HEK293T (cell line): Measurements from ENCODE around the gene RNU5D-1.

ENCODE experiments used
- CTCF ChIA-PET: fragments of 350-600 bp; formaldehyde crosslinking; extraction: SDS; loops from one replicate; lab custom pipeline; 2021; ENCODE audit warnings: antibody characterized with exemption, inconsistent platforms; lab: Yijun Ruan, JAX
- POLR2A ChIA-PET: fragments of 350-600 bp; formaldehyde crosslinking; extraction: SDS; loops from one replicate; lab custom pipeline; 2020; ENCODE audit warnings: antibody characterized with exemption, inconsistent platforms; lab: Yijun Ruan, JAX
- DNase-seq: peaks from one replicate; pipeline ENCODE4 v3.0.0; 2012; ENCODE audit warnings: mixed read lengths; ENCODE audit errors: extremely low spot score
- ARNT ChIP-seq: fragments of 450-650 bp; IDR thresholded peaks from 2 replicates; pipeline ENCODE4 v1.6.1; 2017; ENCODE audit warnings: mild to moderate bottlenecking
- BHLHE40 ChIP-seq: fragments of 450-650 bp; IDR thresholded peaks from 2 replicates; pipeline ENCODE4 v1.6.1; 2016; ENCODE audit warnings: mild to moderate bottlenecking, moderate library complexity, borderline replicate concordance
- CTBP1 ChIP-seq: fragments of 450-650 bp; IDR thresholded peaks from 2 replicates; pipeline ENCODE4 v1.6.1; 2016; ENCODE audit warnings: borderline replicate concordance
- ELF4 ChIP-seq: fragments of 450-650 bp; IDR thresholded peaks from 2 replicates; pipeline ENCODE4 v1.6.1; 2017; ENCODE audit warnings: antibody characterized with exemption
- FOXA1 ChIP-seq: fragments of 450-650 bp; IDR thresholded peaks from 2 replicates; pipeline ENCODE4 v1.6.1; 2016; ENCODE audit warnings: mild to moderate bottlenecking
- FOXK2 ChIP-seq: fragments of 450-650 bp; IDR thresholded peaks from 2 replicates; pipeline ENCODE4 v1.6.1; 2016; ENCODE audit warnings: mild to moderate bottlenecking
- FOXM1 ChIP-seq: fragments of 450-650 bp; IDR thresholded peaks from 2 replicates; pipeline ENCODE4 v1.6.1; 2017; ENCODE audit warnings: mild to moderate bottlenecking, borderline replicate concordance
- HDGF ChIP-seq: fragments of 450-650 bp; IDR thresholded peaks from 2 replicates; pipeline ENCODE4 v1.6.1; 2017; ENCODE audit warnings: antibody characterized with exemption, borderline replicate concordance
- L3MBTL2 ChIP-seq: fragments of 450-650 bp; conservative IDR thresholded peaks from 2 replicates; pipeline ENCODE4 v1.6.1; 2016; ENCODE audit warnings: mild to moderate bottlenecking
- LEF1 ChIP-seq: fragments of 450-650 bp; IDR thresholded peaks from 2 replicates; pipeline ENCODE4 v1.6.1; 2017; ENCODE audit warnings: mild to moderate bottlenecking, borderline replicate concordance
- NFRKB ChIP-seq: fragments of 450-650 bp; IDR thresholded peaks from 2 replicates; pipeline ENCODE4 v1.6.1; 2016; ENCODE audit warnings: mild to moderate bottlenecking, moderate library complexity
- SP1 ChIP-seq: fragments of 450-650 bp; IDR thresholded peaks from 2 replicates; pipeline ENCODE4 v1.6.1; 2017
- SUZ12 ChIP-seq: fragments of 450-650 bp; IDR thresholded peaks from 2 replicates; pipeline ENCODE4 v1.6.1; 2016; ENCODE audit warnings: mild to moderate bottlenecking
- TARDBP ChIP-seq: fragments of 450-650 bp; IDR thresholded peaks from 2 replicates; pipeline ENCODE4 v1.6.1; 2016
- ZNF384 ChIP-seq: fragments of 450-650 bp; IDR thresholded peaks from 2 replicates; pipeline ENCODE4 v1.6.1; 2016
- TF ChIP-seq, protein P1 (sequence below): fragments of 450-650 bp; IDR thresholded peaks from 2 replicates; pipeline ENCODE4 v1.6.1; 2016

Gene RNU5D-1

DNA sequence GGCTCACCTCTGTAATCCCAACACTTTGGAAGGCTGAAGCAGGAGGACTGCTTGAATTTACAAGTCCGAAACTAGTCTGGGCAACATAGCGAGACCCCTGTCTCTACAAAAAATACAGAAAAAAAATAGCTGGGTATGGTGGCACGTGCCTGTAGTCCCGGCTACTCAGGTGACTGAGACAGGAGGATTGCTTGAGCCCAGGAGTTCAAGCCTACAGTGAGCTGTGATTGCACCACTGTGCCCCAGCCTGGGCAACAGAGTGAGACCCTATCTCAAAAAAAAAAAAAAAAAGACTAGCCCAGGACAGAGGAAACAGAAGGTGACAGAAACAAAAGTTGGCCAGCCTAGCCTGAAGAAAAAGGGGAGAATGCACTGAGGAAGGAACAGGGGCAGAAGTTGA is 35.3 kb downstream of the RNU5D-1 start:
- TF ChIP-seq L3MBTL2, result no peak
- TF ChIP-seq SUZ12, result no peak
- TF ChIP-seq NFRKB, result no peak
- TF ChIP-seq ZNF384, result no peak
- TF ChIP-seq, protein P1, sequence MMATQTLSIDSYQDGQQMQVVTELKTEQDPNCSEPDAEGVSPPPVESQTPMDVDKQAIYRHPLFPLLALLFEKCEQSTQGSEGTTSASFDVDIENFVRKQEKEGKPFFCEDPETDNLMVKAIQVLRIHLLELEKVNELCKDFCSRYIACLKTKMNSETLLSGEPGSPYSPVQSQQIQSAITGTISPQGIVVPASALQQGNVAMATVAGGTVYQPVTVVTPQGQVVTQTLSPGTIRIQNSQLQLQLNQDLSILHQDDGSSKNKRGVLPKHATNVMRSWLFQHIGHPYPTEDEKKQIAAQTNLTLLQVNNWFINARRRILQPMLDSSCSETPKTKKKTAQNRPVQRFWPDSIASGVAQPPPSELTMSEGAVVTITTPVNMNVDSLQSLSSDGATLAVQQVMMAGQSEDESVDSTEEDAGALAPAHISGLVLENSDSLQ, result no peak
- TF ChIP-seq TARDBP, result no peak
- no peak for TF ChIP-seq FOXK2
- TF ChIP-seq SP1, result no peak
- no peak for TF ChIP-seq HDGF
- TF ChIP-seq ARNT, result no peak
- TF ChIP-seq BHLHE40, result no peak
- TF ChIP-seq LEF1, result no peak
- no peak for DNase-seq
- ChIA-PET CTCF (interaction anchor here (0.9 kb wide), 1 partner anchor 21 kb away, joined by 3 read pairs; no protein-coding TSS in a partner anchor), POLR2A (interaction anchor here (3.1 kb wide), 1 partner anchor 26 kb away, joined by 13 read pairs; no protein-coding TSS in a partner anchor)

DNA sequence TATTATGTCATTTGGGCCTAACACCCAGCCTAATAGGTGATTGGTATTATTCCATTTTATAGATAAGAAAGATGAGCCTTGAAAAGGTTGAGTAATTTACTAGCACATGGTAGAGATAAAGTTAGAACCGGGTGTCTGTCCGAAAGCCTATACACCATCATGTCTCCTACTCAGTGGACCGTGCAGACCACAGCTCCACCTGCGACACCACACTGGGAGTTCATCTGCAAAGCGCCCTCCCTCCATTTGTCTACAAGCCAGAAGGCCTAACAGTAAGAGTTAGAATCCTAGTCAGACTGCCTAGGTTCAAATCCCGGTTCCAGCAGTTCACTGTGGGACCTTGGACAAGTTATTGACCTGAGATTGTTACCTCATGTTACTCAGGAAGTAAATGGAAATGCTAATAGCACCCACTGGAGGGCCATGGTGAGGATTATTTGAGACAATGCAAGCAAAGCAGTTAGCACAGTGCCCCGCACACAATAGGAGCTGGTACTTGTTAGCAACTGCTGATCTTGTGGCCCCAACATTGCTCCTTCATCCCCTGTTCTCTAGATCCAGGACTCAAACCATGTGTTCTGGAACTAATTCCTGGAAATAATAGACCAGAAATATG is 36.0 kb downstream of the RNU5D-1 start:
- CTCF ChIA-PET, result interaction anchor here (0.7 to 0.9 kb wide), 2 partner anchors 22 to 303 kb away, joined by 3 to 6 read pairs; no protein-coding TSS in a partner anchor
- POLR2A ChIA-PET, result no interaction called here
- DNase-seq, result no peak
- TF ChIP-seq ARNT (no peak), TARDBP (no peak), FOXM1 (no peak), LEF1 (no peak), NFRKB (no peak), HDGF (no peak), FOXA1 (no peak), ELF4 (no peak), SUZ12 (no peak), L3MBTL2 (no peak), CTBP1 (no peak), SP1 (no peak), ZNF384 (no peak), BHLHE40 (no peak), FOXK2 (no peak)
- TF ChIP-seq, protein P1, result no peak

DNA sequence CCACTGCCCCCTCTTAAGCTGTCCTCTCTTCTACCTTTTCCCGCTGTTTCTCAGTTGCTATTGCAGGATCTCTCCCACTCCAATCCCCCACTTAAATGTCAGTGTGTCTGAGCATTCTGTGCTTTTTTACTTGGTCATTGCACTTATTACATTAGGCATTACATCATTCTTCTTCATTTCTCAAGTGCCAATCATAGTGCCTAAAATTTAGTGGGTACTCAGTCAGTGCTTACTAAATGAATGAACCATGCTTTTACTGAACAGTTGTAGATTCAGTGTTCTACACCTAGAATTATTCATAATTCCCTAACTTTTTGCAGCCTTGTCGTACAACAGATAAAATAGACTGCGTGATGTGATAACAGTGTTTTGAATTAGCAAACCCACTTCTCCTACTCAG is 37.1 kb downstream of the RNU5D-1 start:
- DNase-seq, result no peak
- CTCF ChIA-PET, result no interaction called here
- TF ChIP-seq NFRKB (no peak), ELF4 (no peak), LEF1 (no peak), L3MBTL2 (no peak)
- TF ChIP-seq, protein P1, result no peak
- POLR2A ChIA-PET, result interaction anchor here (1.9 kb wide), 1 partner anchor 20 kb away, joined by 4 read pairs; the partner anchor contains the start of genes ARMH1 and TMEM53

DNA sequence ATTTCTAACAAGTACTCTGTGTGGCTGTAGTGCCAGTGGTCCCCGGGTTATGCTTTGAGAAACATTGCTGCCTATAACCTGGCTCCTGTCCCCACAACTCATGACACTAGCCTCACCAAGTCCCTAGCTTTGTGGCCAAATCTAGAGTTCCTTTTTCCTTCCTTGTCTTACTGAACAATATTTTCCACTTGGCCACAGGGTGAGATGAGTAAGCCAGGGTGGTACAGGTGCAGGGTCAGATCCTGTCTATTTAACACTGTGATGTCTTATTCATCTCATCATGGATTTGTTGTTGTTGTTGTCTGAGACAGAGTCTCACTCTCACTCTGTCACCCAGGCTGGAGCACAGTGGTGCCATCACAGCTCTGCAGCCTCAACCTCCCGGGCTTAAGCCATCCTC is 37.8 kb downstream of the RNU5D-1 start:
- DNase-seq, result no peak
- TF ChIP-seq ARNT (no peak), ZNF384 (no peak), TARDBP (no peak), LEF1 (no peak), HDGF (no peak), FOXM1 (no peak), SUZ12 (no peak)
- CTCF ChIA-PET, result interaction anchor here (0.5 kb wide), 1 partner anchor 12 kb away, joined by 4 read pairs; no protein-coding TSS in a partner anchor
- POLR2A ChIA-PET, result interaction anchor here (1.9 kb wide), 1 partner anchor 19 kb away, joined by 4 read pairs; the partner anchor contains the start of genes ARMH1 and TMEM53

DNA sequence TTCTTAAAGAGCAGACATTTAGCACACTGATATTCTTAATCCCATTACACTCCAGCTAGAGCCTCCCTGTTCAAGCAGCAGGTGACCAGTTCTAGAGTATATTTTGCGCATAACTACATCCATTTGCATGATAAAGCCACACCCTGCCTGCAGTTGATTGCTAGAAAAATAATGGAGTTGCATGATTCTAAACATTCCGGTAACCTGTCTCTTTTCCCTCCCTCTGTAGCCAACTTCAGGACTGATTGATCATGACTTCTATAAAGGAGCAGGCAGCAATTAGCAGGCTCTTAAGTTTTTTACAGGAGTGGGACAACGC is 41.6 kb downstream of the RNU5D-1 start:
- DNase-seq, result no peak
- ChIA-PET CTCF (no interaction called here), POLR2A (interaction anchor here (0.8 to 1.1 kb wide), 3 partner anchors 15 to 603 kb away, joined by 3 to 8 read pairs (median 3); partner anchors contain the start of genes ARMH1 and TMEM53)
- TF ChIP-seq FOXA1, result no peak
- no peak for TF ChIP-seq FOXK2
- no peak for TF ChIP-seq TARDBP

DNA sequence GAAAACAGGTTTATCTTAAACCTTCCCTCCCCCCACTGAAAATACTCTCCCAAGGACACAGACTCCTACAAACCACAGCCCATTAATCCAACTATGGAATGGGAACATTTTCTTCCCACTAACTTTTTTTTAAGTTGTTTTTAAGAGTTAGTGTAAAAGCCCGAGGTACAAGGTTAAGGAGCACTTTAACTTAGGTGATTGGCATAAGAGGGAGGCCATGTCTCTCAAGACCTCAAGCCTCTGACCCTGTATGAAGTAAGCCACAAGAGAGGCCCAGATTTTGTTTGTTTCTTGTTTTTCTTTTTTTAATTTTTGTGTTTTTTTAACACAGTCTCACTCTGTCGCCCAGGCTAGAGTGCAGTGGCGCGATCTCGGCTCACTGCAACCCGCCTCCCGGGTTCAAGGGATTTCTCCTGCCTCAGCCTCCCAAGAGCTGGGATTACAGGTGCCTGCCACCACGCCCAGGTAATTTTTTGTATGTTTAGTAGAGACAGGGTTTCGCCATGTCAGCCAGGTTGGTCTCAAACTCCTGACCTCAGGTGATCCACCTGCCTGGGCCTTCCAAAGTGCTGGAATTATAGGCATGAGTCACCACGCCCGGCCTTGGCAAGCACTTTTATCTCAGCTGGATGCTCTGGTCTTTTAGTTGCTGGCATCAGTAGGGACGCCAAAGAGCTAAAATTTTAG is 42.1 kb downstream of the RNU5D-1 start:
- ChIA-PET CTCF (no interaction called here), POLR2A (interaction anchor here (0.8 to 1.6 kb wide), 4 partner anchors 15 to 603 kb away, joined by 3 to 8 read pairs (median 3); partner anchors contain the start of genes ARMH1 and TMEM53)
- no peak for TF ChIP-seq ARNT
- TF ChIP-seq CTBP1, result no peak
- TF ChIP-seq FOXA1, result no peak
- no peak for TF ChIP-seq ELF4
- no peak for TF ChIP-seq BHLHE40
- no peak for TF ChIP-seq ZNF384
- TF ChIP-seq SUZ12, result no peak

More for the DNA sequence above, 42.1 kb downstream of the RNU5D-1 start:
- no peak for DNase-seq
